ENCODE results near the gene TEKT5. TPM values are rescaled to one million over a fixed set of nuclear protein-coding genes. Genes with fewer than 3 reads are reported as not detected.

TEKT5 gene
- polyA plus RNA-seq, 3 donors: 0.16 TPM; not detected in 2

DNA sequence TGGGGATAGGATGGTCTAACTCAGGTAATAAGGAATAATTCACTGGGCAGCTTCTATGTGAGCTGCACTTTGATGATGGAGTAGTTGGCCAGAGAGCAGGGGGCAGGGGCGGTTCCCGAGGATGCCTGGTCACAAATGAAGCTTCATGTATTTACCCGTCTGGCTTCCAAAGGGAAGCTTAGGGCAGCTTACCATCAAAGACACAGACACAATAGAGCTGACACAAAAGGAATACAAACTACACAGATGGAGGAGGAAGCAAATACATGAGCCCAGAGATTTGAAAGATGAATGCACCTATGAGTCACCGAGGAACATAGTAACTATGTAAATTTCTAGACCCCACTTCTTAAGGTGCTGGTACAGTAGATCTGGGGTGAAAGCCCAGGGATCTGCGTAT lies 105.6 kb downstream of the TEKT5 start:
- H3K4me3 ChIP-seq (replicated peaks in 1 of 3; ENCODE audit: low read depth in 2 of 3, low read length in 3 of 3): no peak overlapping the region
- Mint-ChIP-seq H3K4me1 (no peaks in the 10 kb centered on the region), H3K27ac (no peak overlapping the region), H3K27me3 (ENCODE audit: low read depth in 3 of 3) (peaks cover 6 to 25% (median 8%) of the 10 kb centered on the region in 3 donors), H3K36me3 (no peaks in the 10 kb centered on the region), H3K4me3 (no peak overlapping the region), H3K9me3 (peaks cover 0 to 2% (median 0%) of the 10 kb centered on the region in 7 donors)
- H3K27me3 ChIP-seq (ENCODE audit: control insufficient read depth in 2 of 2, insufficient read depth in 2 of 2, low read length in 2 of 2): no peaks in the 10 kb centered on the region
- intact Hi-C loops (cut with micrococcal nuclease): no loop called here
- no peak for DNase-seq
- no peaks in the 10 kb centered on the region for H4K20me1 ChIP-seq (ENCODE audit: insufficient read depth, low read length)
- H3K9ac ChIP-seq (ENCODE audit: insufficient read depth, low read length, poor library complexity, severe bottlenecking): no peak overlapping the region
- H3K4me2 ChIP-seq (replicated peaks; ENCODE audit: extremely low read depth, low read length, poor library complexity, severe bottlenecking): no peak overlapping the region
- H3K79me2 ChIP-seq (ENCODE audit: insufficient read depth, low read length): no peaks in the 10 kb centered on the region
- whole genome bisulfite sequencing (ENCODE audit: insufficient coverage): no CpG with 5 or more reads among the region's 5 CpGs
- no peak overlapping the region for H3K27ac ChIP-seq (ENCODE audit: low read depth in 1 of 2, low read length in 2 of 2)
- TF ChIP-seq, protein P1, sequence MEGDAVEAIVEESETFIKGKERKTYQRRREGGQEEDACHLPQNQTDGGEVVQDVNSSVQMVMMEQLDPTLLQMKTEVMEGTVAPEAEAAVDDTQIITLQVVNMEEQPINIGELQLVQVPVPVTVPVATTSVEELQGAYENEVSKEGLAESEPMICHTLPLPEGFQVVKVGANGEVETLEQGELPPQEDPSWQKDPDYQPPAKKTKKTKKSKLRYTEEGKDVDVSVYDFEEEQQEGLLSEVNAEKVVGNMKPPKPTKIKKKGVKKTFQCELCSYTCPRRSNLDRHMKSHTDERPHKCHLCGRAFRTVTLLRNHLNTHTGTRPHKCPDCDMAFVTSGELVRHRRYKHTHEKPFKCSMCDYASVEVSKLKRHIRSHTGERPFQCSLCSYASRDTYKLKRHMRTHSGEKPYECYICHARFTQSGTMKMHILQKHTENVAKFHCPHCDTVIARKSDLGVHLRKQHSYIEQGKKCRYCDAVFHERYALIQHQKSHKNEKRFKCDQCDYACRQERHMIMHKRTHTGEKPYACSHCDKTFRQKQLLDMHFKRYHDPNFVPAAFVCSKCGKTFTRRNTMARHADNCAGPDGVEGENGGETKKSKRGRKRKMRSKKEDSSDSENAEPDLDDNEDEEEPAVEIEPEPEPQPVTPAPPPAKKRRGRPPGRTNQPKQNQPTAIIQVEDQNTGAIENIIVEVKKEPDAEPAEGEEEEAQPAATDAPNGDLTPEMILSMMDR (IDR thresholded peaks at IDR 0.05): no peak
- no peaks in the 10 kb centered on the region for H3K9me3 ChIP-seq (replicated peaks in 1 of 2; ENCODE audit: control insufficient read depth in 1 of 2, insufficient read depth in 1 of 2, low read length in 2 of 2)
- no peaks in the 10 kb centered on the region for H3K4me1 ChIP-seq (ENCODE audit: control insufficient read depth in 1 of 2, insufficient read depth in 2 of 2, low read length in 2 of 2)
- no peak overlapping the region for H2AFZ ChIP-seq (ENCODE audit: insufficient read depth, low read depth, low read length, poor library complexity, severe bottlenecking)
- no peaks in the 10 kb centered on the region for H3K36me3 ChIP-seq (replicated peaks in 1 of 2; ENCODE audit: control insufficient read depth in 1 of 2, insufficient read depth in 2 of 2, low read length in 2 of 2)

DNA sequence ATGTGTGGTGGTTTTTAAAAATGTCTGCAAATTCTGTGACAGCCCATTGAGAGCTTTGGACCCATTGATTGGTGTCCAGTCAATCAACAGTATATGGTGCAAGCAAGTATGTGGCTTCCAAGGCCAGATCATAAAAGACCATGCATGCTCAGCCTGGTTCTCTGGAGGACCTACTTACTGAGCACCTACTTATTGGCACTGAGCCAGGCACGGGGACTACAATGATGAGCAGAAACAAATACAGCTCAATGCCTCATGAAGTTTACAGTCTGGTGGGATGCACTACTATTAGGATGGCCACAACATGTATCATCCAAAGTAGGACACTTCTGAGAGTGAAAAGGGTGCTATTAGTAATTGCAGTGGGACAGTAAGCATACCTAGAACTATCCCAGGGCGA lies 107.1 kb downstream of the TEKT5 start:
- Histone ChIP-seq H4K20me1 (ENCODE audit: insufficient read depth, low read length) (no peaks in the 10 kb centered on the region), H3K79me2 (ENCODE audit: insufficient read depth, low read length) (no peaks in the 10 kb centered on the region), H3K27me3 (ENCODE audit: control insufficient read depth in 2 of 2, insufficient read depth in 2 of 2, low read length in 2 of 2) (peaks cover 7 to 10% of the 10 kb centered on the region in 2 donors), H3K9me3 (replicated peaks in 1 of 2; ENCODE audit: control insufficient read depth in 1 of 2, insufficient read depth in 1 of 2, low read length in 2 of 2) (no peaks in the 10 kb centered on the region), H3K36me3 (replicated peaks in 1 of 2; ENCODE audit: control insufficient read depth in 1 of 2, insufficient read depth in 2 of 2, low read length in 2 of 2) (no peaks in the 10 kb centered on the region), H3K4me2 (replicated peaks; ENCODE audit: extremely low read depth, low read length, poor library complexity, severe bottlenecking) (no peak overlapping the region), H3K4me3 (replicated peaks in 1 of 3; ENCODE audit: low read depth in 2 of 3, low read length in 3 of 3) (no peak overlapping the region), H2AFZ (ENCODE audit: insufficient read depth, low read depth, low read length, poor library complexity, severe bottlenecking) (no peak overlapping the region), H3K27ac (ENCODE audit: low read depth in 1 of 2, low read length in 2 of 2) (no peak overlapping the region), H3K4me1 (ENCODE audit: control insufficient read depth in 1 of 2, insufficient read depth in 2 of 2, low read length in 2 of 2) (no peaks in the 10 kb centered on the region), H3K9ac (ENCODE audit: insufficient read depth, low read length, poor library complexity, severe bottlenecking) (no peak overlapping the region)
- Mint-ChIP-seq H3K4me3 (no peak overlapping the region), H3K4me1 (no peaks in the 10 kb centered on the region), H3K27me3 (ENCODE audit: low read depth in 3 of 3) (peaks cover 14 to 35% (median 19%) of the 10 kb centered on the region in 3 donors), H3K27ac (no peak overlapping the region), H3K9me3 (peaks cover 0 to 3% (median 0%) of the 10 kb centered on the region in 7 donors), H3K36me3 (no peaks in the 10 kb centered on the region)
- WGBS (ENCODE audit: insufficient coverage): no CpG with 5 or more reads among the region's 2 CpGs
- no peak for DNase-seq
- intact Hi-C loops (cut with micrococcal nuclease): no loop called here
- TF ChIP-seq, protein P1 (IDR thresholded peaks at IDR 0.05): no peak
